MM.1S (cell line): Measurements from ENCODE around the gene CTNNBL1.

ENCODE experiments used
- CTCF ChIP-seq: fragments of 300-600 bp; sonication (generic); IDR thresholded peaks from 2 replicates; pipeline ENCODE4 v1.5.1; 2016; ENCODE audit warnings: antibody characterized with exemption, low read length, mixed read lengths
- EZH2 ChIP-seq: fragments of 300-600 bp; sonication (generic); optimal IDR thresholded peaks from 2 replicates; pipeline ENCODE3; 2017; ENCODE audit warnings: low read depth, mild to moderate bottlenecking, antibody characterized with exemption, low read length, mixed read lengths

- no peak for TF ChIP-seq CTCF
- TF ChIP-seq EZH2 = no peak
Measured at GRCh38 chr20:37919389-37920040, 225.7 kb downstream of the CTNNBL1 start.
